HG03175 (cell line): ENCODE results near the gene LENG1.

ENCODE experiments used
- ATAC-seq: cut with Tn5 transposase; IDR thresholded peaks from one replicate; pipeline ENCODE4 v1.9.1; 2021; ENCODE audit warnings: mild to moderate bottlenecking, moderate library complexity; ENCODE audit not compliant: unreplicated experiment

The LENG1 gene

DNA sequence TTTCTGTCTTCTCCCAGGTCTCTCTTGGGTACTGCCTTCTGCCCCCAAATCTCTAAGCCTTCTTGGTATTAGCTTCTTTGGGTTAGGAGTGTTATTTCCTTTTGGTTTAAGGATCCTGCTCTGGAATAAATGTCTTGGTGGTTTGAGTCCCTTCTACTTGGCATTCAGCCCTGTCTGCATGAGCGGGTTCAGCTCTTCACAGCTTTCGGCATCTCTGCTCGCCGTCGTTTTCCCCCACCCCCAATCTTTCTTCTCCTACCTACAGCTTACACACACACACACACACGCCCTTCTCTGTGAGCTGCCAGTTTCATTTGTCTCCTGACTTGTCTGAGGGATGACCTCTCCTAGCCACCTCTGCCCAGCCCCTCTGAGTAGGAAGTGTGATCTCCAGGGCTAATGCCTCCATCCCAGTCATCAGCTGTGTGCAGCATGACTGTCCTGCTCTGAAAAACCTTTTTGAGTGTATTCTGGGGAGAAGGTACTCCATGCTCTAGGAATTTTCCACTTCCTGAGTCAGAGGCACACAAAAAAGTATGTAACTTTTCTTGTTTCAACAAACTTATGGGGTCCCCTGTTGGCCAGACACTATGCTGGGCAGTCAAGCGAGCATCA, 17.2 kb downstream of the LENG1 start:
- no peak for ATAC-seq

DNA sequence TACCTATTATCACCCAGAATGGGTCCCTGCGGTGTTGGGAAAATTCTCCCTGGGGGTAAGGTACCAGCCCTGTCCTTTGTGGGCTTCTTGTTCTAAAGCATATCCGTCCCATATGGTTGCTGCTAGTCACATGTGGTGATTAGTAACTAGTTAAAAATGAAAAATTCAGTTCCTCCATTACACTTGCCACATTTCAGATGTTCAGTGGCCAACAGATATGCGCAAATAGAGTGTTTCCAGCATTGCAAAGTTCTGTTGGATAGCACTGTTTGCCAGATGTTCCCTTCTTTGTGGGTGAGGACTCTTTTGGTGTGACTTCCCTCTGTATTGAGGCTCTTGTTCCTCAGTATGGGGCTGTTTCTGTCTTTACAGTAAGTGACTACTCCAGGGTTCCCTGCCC, 18.2 kb downstream of the LENG1 start:
- ATAC-seq: no peak

DNA sequence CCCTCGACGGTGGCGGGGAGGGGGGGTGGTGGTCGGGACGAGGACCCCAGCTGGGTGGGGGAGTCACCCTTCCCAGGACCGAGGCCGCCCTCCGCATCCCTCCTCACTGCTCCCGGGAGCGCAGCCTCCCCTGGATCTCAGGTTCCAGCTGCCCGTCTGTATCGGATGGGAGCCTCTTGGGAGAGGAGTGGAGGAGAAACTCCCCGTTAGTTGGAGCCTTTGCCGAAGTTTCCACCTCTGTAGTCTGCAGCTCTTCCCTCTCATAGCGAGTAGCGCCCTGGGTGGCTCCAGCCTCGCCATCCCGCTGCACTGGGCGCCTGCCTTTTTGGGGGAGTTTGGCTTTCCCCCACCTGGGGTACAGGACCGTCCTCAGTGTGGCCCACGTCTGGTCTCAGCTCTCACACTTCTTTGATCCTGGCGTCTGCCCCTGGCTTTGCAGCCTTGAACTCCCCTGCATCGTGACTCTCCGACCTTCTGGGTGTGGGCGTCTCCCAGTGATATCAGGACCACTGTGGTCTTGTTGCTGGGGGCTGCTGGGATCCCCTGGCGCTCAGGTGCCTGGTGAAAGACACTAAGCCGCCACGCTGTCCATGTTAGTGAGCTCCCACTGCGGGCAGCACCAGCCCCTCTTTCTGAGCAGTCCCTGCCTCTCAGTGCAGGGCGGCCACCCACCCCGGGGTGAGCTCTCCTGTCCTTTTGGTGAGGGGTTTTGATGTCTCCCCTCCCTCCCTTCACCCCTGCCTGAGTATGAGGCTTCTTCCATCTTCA, 20.8 kb downstream of the LENG1 start:
- no peak for ATAC-seq

DNA sequence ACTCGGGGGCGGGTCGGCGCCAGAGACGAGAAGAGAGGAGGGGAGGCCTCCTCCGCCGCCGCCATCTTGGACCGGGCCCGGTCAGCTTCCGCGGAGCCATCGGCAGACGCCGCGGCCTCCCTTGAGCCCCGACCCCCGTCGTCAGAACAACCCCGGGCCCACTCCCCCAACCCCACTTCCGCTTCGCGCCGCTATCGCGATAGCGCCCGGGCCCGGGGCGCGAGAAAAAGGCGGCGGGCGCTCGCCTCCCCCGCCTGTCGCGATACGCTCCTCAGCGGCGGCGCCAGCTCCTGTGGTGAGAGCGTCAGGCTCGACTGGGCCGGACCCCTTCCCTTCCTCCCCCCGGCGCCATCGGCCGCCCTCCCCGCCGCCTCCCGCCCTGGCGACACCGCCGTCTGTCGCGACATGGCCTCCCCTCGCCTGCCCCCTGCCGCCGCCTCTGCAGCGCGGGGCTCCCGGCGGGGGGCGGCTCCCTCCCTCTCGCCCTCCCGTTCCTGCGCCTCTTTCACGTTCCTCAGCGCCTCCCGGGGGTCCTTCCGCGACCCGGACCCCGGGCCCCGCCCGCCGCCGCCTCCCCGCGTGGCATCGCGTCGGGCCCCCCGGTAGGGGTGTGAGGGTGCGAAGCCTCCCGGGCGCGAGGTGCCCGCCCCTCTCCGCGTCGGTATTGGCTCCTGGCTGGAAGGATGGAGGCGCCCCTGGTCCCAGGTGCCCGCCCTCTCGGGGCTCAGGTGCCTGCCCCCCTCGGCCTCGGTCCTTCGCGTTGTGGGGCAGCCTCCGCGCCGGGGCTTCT, 21.6 kb downstream of the LENG1 start, which contains the start of gene CNOT3:
TSS of gene CNOT3 (plus strand) at position 64 of the 790 bp plus-strand sequence. CDS start 5,217 bp downstream, outside the sequence.
- ATAC-seq: no peak

DNA sequence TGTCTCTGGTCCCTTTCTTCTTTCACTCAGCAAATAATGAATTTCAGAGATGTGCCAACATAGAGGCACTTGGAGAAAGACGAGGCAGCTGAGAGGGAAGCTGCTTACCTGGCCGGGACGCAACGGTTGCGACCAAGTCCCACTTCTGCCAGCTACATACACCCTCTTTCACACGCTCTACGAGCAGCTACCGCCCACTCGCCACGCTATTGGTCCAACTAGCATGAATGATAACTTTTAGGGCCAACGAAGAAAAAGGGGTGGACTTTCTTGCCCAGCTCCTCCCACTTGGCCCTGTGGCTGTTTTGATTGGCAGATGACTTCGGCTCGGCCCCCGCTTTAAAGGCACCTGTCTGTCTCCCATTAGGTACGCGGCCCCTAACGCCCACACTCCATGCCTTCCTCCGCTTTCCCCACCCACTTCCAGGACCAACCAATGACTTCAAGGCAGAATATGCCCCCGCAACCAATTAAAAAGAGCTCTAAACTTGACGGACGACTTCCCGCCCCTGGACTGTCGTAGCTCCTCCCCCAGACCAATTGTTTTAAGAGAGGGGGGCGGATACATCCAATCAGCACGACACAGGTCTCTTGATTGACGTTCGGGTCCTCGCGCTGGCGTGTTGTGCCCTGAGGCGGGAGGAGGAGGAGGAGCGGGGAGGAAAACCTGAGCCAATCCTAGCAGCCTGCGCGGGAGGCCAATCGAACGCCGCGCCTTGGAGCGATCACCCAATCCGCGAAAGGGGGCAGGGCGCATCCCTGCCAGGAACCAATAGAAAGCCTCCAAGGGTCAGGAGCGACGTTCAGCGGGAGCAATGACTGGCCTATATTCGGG, 22.4 kb downstream of the LENG1 start:
- ATAC-seq: peak; percentile 80

DNA sequence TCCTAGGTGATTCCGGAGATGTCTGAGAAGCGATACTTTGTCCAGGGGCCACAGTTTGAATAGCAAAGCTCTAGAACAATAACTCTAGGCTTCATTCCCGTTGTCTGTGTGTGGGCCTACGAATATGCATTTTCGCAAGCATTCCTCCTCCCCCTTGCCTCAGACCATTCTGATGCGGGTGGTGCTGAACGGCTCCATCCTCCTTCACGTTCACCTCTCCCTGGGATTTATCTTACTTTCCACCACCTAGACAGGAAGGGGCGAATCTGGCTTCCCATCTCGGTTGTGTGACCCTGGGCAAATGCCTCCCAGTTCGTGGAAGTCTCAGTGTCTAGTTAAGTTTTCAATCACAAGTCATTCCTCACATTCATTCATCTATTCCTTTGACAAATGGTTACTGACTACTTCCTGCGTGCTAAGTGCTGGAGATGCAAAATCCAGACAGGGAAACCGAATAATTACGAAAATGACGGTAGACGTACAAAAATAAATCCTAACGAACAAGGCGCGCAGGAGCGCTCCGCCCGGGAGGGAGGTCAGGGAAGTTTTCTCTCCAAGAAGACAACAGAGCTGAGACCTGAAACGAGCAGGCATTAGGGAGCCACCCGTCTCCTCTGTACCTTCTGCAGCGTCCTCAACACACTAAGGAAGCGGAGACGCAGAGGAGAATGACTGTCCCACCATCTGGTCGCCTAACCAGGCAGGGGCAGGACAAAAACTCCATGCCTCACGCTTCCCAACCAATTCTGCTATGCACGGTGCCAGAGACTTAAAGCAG, 23.2 kb downstream of the LENG1 start:
- no peak for ATAC-seq

DNA sequence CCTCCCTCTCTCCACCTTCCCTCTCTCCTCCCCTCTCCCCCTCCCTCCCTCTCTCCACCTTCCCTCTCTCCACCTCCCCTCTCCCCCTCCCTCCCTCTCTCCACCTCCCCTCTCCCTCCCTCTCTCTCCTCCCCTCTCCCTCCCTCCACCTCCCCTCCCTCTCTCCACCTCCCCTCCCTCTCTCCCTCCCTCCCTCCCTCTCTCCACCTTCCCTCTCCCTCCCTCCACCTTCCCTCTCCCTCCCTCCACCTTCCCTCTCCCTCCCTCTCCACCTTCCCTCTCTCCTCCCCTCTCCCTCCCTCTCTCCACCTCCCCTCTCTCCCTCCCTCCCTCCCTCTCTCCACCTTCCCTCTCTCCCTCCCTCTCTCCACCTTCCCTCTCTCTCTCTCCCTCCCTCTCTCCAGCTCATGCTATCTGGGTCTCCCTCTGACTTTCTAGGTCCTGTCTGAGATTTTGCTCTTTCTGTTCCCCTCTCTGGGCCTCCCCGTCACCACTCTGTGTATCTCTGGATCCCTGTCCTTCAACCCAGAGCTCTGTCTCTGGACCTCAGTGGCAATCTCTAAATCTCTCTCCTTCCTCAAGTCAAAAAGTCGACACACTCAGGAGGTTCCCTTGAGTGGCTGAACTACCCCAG, 25.4 kb downstream of the LENG1 start:
- no peak for ATAC-seq

DNA sequence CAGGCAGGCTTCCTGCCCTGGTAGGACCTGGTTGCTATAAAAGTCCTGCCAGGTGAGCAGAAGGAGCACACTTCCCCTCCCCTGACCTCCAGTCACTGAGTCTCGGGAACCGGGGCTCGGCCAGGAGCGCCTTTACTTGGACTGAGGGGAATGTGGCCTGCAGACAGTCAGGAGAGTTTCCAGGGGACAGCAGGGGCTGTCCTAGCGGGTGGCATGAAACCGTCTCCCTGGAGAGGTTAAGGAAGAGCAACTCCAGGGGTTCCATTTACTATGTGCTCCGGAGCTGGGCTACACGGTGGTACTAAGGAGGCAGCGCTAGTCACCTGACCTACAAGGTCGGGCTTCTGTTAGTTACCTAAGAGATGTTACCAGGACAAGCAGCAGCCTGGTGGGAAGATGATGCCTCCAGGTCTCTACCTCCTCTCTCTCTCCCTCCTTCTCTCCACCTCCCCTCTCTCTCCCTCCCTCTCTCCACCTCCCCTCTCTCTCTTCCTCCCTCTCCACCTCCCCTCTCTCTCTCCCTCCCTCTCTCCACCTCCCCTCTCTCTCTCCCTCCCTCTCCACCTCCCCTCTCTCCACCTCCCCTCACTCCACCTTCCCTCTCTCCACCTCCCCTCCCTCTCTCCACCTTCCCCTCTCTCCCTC, 26.1 kb downstream of the LENG1 start:
- no peak for ATAC-seq

DNA sequence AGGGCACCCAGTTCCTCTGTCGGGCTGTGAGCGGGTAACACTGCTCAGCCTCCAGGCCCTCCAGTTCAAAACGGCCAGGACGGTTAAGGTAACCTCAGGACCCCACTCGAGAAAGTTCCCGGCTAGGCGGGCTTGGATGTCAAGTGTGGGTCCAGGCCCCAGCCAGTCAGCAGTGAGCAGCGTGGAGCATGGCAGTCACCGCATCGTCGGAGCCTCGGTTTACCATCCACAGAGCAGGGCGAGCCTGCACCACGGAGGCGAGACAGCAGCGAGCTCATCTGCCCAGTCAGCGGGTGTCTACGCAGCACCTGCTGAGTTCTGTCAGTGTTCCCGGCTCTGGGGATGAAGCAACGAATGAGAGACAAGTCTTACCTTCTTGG, 29.9 kb downstream of the LENG1 start:
- ATAC-seq: no peak

DNA sequence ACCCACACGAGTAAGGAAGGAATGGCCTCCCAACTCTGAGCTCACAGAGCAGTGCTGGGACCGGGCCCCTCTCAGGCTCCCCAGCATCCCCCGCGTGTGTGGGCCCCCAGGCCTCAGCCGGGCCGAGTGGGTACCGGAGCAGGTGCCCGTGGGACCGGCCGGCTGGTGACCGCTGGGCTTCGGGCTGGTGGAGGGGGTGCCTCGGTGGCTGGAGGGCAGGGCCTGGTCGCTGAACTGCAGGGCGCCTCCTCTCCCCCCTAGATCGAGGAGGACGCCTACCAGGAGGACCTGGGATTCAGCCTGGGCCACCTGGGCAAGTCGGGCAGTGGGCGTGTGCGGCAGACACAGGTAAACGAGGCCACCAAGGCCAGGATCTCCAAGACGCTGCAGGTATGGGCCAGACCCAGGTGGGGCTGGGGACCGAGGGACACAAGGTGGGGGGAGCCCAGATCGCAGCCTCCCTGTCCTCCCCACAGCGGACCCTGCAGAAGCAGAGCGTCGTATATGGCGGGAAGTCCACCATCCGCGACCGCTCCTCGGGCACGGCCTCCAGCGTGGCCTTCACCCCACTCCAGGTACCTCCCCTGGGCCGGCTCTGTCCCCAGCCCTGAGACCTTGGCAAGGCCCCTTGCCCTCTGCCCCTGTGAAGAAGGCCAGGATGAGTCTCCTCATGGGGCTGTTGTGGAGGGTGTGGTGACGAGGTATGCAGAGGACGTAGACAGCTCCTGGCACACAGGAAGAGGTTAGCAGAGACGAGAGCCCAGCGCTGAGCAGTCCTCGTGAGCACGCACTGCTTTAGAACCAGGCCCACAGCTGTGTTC, 30.5 kb downstream of the LENG1 start:
- no peak for ATAC-seq

DNA sequence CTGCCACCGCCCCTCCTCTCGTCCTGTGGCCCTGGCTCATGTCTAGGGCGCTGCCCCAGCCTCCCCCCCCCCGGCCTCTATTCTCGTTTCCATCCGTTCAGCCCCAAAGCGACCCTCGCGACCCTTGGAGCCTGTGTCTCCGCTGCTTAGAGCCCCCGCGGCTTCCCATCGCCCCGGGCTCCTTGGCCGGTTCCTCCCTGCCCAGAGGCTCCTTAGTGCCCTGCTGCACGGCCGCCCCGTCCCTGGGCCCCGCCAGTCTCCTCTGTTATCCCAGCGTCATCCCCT, 31.1 kb downstream of the LENG1 start:
- no peak for ATAC-seq

DNA sequence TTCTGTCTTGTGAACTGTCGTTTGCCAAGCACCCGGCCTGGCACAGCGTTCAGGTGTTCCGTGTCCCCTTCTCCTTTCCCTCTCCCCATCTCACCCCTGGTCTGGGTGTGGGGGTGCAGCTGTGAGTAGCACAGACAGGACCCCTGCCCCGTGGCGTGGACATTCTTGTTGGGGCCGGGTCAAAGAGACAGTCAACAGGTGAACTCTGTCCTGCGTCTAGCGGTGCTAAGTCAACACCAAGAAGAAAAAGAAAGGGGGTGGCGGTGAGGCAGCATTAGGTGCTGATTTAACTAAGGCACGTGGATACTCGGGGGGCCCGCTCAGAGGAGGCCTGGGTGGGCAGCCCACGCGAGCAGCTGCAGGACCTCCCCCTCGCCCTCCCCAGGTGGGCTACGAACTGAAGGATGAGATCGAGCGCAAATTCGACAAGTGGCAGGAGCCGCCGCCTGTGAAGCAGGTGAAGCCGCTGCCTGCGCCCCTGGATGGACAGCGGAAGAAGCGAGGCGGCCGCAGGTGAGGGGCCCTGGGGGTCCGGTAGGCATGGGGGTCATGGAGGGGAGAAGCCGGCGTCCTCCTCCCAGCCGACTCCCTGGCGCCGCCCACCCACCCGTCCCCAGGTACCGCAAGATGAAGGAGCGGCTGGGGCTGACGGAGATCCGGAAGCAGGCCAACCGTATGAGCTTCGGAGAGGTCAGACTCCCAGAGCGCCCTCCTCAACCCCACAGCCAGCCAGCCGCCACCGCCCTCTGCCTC, 31.7 kb downstream of the LENG1 start:
- no peak for ATAC-seq

DNA sequence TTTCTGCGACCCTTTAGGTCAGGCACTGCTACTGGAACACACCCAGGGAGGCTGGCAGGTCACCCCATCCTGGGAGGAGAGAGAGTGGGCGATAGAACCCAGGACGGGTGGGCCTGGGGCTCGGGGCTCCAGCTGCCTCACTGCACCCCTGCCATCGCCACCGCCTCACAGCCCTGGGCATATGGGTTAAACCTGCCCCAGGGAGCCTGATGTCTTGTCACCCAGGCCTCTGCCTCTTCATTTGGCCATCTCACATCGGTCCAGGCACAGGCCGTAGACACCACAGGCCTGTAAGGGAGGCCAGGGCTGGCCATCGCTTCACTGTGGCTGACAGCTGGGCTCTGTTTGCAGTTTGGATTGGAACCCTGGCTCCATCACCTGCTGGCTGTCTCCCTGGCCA, 33.8 kb downstream of the LENG1 start:
- no peak for ATAC-seq

DNA sequence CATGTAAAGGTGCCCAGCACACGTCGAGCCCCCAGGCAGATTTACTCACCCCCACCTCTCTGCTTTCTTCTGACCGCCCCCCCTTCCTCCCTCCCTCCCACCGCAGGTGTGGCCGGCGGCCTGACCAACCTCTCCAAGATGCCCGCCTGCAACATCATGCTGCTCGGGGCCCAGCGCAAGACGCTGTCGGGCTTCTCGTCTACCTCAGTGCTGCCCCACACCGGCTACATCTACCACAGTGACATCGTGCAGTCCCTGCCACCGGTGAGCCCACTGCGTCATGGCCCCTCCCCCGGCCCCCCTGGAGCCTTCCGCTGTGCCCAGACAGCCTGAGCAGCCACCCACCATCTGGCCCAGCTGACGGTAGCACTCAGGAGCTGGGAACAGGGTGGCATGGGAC, 35.1 kb downstream of the LENG1 start:
- ATAC-seq: no peak

DNA sequence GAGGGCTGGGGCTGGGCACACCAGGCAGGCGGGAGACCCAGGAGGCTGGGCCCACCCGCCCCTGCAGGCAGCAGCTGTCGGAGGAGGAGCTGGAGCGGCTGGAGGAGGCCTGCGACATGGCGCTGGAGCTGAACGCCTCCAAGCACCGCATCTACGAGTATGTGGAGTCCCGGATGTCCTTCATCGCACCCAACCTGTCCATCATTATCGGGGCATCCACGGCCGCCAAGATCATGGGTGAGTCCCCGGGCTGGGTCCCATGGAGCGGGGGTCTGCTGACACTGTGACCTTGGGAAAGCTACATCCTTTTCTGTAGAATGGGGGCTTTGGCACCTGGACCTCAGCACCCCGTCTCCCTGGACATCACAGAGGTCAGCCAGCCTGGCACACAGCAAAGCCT, 35.8 kb downstream of the LENG1 start:
- ATAC-seq: no peak

DNA sequence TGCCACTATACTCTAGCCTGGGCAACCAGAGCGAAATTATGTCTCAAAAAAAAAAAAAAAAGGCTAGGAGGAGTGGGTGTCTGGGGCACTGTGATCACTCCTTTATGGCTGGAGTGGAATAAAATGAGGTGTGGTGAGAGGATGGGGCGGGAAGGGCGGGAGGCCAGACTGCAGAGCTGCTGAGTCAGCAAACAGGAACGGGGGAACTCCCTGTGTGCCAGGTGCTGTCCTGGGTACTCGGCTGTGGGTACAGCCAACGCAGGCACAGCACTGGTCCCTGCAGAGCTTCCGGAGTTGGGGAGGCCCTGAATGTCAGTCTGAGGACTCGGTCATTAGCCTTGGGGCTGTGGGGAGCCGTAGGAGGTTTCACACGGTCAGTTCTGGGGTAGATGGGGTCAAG, 38.3 kb downstream of the LENG1 start:
- ATAC-seq: no peak

DNA sequence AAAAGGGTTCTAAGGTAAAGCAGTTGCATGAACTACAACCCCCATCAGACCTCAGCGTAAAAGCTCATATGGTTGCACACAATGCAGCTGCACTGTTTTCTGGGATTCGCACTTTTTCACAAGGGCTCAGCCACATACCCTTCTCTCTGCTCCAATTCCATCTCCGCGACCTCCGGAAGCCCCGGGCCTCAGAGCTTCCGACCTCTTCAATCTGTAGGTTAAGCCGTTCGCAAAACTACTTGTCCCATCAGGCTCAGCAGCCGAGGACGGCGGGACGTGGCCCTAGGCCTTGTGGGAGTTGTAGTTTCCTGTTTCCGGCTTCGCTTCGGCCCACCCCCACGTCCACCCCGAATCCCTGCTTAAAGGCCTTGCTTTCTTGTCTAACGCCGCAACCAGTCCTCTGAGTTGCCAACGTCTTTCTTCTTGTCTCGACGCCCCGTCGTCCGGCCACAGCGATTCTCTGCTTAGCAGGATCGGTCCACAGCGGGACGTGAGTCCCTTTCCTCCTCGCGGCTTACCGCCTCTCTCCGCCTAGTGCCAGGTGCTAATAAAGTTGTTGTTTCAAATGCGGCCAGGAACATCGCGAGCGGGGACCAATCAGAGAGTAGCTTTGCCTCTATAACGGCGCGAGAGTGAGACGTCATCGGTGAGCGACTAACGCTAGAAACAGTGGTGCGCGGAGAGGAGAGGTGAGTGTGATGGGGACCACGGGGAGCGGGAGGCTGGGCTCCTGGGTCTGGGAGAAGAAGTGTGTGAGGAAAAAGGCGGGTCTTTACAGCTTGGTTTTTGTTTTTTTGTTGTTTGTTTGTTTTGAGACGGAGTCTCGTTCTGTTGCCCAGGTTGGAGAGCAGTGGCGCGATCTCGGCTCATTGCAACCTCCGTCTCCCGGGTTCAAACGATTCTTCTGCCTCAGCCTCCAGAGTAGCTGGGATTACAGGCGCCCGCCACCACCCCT, 44.1 kb downstream of the LENG1 start, which contains the start of the genes PRPF31 and TFPT:
TSS of gene PRPF31 (plus strand) at position 646 of the 955 bp plus-strand sequence. CDS start 2,525 bp downstream, outside the sequence.
TSS of gene TFPT (minus strand) at position 549 of the 955 bp plus-strand sequence. CDS start at position 161, 388 bp downstream.
- ATAC-seq: peak; percentile 77
